ENCODE data around the gene DEPDC5. TPM values are rescaled to one million over a fixed set of nuclear protein-coding genes. Genes with fewer than 3 reads are reported as not detected.

The DEPDC5 gene
- total and polyA plus RNA-seq, 12 donors, result 14.4 to 35.9 (median 23.1) TPM

- WGBS, 4 donors, result 86 to 94% (median 89%) methylated on average over 3 of the region's 3 CpGs
- Histone ChIP-seq H3K27me3 (no peaks in the 10 kb centered on the region), H3K27ac (no peak overlapping the region), H3K36me3 (replicated peaks in 1 of 2) (peaks cover 0 to 86% of the 10 kb centered on the region in 2 donors), H3K4me3 (no peak overlapping the region), H3K9me3 (replicated peaks in 1 of 3) (no peaks in the 10 kb centered on the region), H3K4me1 (replicated peaks in 1 of 2) (no peaks in the 10 kb centered on the region)
- no peak for DNase-seq
- intact Hi-C loops (cut with DNase I), result no loop called here
- no peak for TF ChIP-seq POLR2A (IDR thresholded peaks at IDR 0.05)
- TF ChIP-seq, protein P1, sequence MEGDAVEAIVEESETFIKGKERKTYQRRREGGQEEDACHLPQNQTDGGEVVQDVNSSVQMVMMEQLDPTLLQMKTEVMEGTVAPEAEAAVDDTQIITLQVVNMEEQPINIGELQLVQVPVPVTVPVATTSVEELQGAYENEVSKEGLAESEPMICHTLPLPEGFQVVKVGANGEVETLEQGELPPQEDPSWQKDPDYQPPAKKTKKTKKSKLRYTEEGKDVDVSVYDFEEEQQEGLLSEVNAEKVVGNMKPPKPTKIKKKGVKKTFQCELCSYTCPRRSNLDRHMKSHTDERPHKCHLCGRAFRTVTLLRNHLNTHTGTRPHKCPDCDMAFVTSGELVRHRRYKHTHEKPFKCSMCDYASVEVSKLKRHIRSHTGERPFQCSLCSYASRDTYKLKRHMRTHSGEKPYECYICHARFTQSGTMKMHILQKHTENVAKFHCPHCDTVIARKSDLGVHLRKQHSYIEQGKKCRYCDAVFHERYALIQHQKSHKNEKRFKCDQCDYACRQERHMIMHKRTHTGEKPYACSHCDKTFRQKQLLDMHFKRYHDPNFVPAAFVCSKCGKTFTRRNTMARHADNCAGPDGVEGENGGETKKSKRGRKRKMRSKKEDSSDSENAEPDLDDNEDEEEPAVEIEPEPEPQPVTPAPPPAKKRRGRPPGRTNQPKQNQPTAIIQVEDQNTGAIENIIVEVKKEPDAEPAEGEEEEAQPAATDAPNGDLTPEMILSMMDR (IDR thresholded peaks at IDR 0.05), result no peak
These were observed 66.8 kb downstream of the DEPDC5 start for GRCh38 chr22:31820655-31821054.

- no peak for DNase-seq
- WGBS, 4 donors, result 68 to 82% (median 73%) methylated on average over 1 of the region's 1 CpG
These were observed 67.8 kb downstream of the DEPDC5 start for GRCh38 chr22:31821572-31821971.

GRCh38 chr22:31822523-31822922, 68.7 kb downstream of the DEPDC5 start:
- DNase-seq, result peak in 1 of 7 donors; percentile 71
- Histone ChIP-seq H3K4me3 (no peak overlapping the region), H3K4me1 (replicated peaks in 1 of 2) (no peaks in the 10 kb centered on the region), H3K27ac (no peak overlapping the region), H3K36me3 (replicated peaks in 1 of 2) (peaks cover 0 to 73% of the 10 kb centered on the region in 2 donors), H3K9me3 (replicated peaks in 1 of 3) (no peaks in the 10 kb centered on the region), H3K27me3 (no peaks in the 10 kb centered on the region)
- intact Hi-C loops (cut with DNase I), result no loop called here
- TF ChIP-seq POLR2A (IDR thresholded peaks at IDR 0.05), result no peak
- TF ChIP-seq, protein P1 (IDR thresholded peaks at IDR 0.05), result no peak
- WGBS, 4 donors, result 89 to 96% (median 92%) methylated on average over 4 of the region's 4 CpGs

More at GRCh38 chr22:31821572-31821971, 67.8 kb downstream of the DEPDC5 start:
- no peak overlapping the region for H3K27ac ChIP-seq
- no peak for TF ChIP-seq POLR2A (IDR thresholded peaks at IDR 0.05)
- peaks cover 0 to 77% of the 10 kb centered on the region in 2 donors for H3K36me3 ChIP-seq (replicated peaks in 1 of 2)
- H3K27me3 ChIP-seq, result no peaks in the 10 kb centered on the region
- no peak overlapping the region for H3K4me3 ChIP-seq
- no peaks in the 10 kb centered on the region for H3K9me3 ChIP-seq (replicated peaks in 1 of 3)
- H3K4me1 ChIP-seq (replicated peaks in 1 of 2), result no peaks in the 10 kb centered on the region
- intact Hi-C loops (cut with DNase I), result no loop called here

GRCh38 chr22:31825513-31825912, 71.7 kb downstream of the DEPDC5 start:
- H3K9me3 ChIP-seq (replicated peaks in 1 of 3), result no peaks in the 10 kb centered on the region
- H3K27ac ChIP-seq, result no peak overlapping the region
- no peak for TF ChIP-seq POLR2A (IDR thresholded peaks at IDR 0.05)
- TF ChIP-seq, protein P1 (IDR thresholded peaks at IDR 0.05), result no peak
- peaks cover 0 to 44% of the 10 kb centered on the region in 2 donors for H3K36me3 ChIP-seq (replicated peaks in 1 of 2)
- H3K4me3 ChIP-seq, result no peak overlapping the region
- no peak for DNase-seq
- H3K4me1 ChIP-seq (replicated peaks in 1 of 2), result peaks cover 9 to 13% of the 10 kb centered on the region in 2 donors
- intact Hi-C loops (cut with DNase I), result no loop called here
- no peaks in the 10 kb centered on the region for H3K27me3 ChIP-seq
- WGBS, 4 donors, result 79 to 92% (median 87%) methylated on average over 2 of the region's 2 CpGs

DNA sequence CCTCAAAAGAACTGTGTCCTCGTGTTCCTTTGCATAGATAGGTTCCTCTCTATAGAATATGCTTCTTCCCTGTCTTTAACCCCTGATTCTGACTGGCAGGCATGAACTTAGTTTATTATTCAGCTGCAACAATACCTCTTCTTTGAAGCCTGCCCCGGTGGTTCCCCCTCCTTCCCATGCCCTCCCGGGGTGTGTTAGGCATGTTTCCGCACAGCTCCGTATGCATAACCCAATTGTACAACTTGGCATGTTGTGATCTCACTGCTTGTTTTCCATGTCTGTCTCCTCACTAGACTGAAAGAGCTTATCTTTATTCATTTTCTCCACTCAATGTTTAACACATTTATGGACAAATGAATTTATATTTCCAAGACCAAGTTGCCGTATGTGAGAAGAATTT, 72.6 kb downstream of the DEPDC5 start:
- Histone ChIP-seq H3K27me3 (no peaks in the 10 kb centered on the region), H3K9me3 (replicated peaks in 1 of 3) (no peaks in the 10 kb centered on the region), H3K4me3 (no peak overlapping the region), H3K36me3 (replicated peaks in 1 of 2) (peaks cover 0 to 35% of the 10 kb centered on the region in 2 donors), H3K4me1 (replicated peaks in 1 of 2) (peaks cover 15 to 18% of the 10 kb centered on the region in 2 donors), H3K27ac (no peak overlapping the region)
- WGBS, 4 donors, result 83 to 92% (median 88%) methylated on average over 6 of the region's 6 CpGs
- TF ChIP-seq POLR2A (IDR thresholded peaks at IDR 0.05), result no peak
- TF ChIP-seq, protein P1 (IDR thresholded peaks at IDR 0.05), result no peak
- intact Hi-C loops (cut with DNase I), result no loop called here
- DNase-seq, result no peak
